GM15510 (cell line): ENCODE results near the gene IL23A.

Experiments
- POLR2A ChIP-seq: IDR thresholded peaks from 3 replicates; pipeline ENCODE4 v1.6.1; 2011; ENCODE audit warnings: borderline replicate concordance; ENCODE audit not compliant: insufficient read length; ENCODE audit errors: extremely low read depth

The IL23A gene

DNA sequence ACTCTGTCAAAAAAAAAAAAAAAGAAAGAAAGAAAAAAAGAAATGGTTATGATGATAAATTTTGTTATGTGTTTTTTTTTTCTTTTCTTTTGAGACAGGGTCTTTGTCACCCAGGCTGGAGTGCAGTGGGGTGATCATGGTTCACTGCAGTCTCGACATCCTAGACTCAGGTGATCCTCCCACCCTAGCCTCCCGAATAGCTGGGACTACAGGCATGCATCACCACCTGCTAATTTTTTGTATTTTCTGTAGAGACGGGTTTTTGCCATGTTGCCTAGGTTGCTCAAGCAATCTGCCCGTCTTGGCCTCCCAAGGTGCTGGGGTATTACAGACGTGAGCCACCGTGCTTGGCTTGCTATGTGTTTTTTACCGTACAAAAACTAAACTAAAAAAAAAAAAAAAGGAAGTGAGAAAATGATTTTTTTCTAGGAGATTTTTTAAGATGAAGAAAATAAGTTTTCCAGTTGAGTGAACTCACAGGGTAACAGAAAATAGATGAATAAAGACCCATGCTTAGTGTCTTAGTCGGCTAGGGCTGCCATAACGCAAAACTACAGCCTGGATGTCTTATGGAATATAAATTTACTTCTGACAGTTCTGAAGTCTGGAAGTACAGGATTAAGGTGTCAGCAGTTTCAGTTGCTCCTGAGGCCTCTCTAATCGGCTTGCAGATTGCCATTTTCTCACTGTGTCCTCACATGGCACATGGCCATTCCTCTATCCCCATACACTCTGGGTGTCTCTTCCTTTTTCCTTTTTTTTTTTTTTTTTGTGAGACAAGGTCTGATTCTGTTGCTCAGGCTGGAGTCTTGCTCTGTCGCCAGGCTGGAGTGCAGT lies 37.1 kb downstream of the IL23A start:
- TF ChIP-seq POLR2A = no peak

DNA sequence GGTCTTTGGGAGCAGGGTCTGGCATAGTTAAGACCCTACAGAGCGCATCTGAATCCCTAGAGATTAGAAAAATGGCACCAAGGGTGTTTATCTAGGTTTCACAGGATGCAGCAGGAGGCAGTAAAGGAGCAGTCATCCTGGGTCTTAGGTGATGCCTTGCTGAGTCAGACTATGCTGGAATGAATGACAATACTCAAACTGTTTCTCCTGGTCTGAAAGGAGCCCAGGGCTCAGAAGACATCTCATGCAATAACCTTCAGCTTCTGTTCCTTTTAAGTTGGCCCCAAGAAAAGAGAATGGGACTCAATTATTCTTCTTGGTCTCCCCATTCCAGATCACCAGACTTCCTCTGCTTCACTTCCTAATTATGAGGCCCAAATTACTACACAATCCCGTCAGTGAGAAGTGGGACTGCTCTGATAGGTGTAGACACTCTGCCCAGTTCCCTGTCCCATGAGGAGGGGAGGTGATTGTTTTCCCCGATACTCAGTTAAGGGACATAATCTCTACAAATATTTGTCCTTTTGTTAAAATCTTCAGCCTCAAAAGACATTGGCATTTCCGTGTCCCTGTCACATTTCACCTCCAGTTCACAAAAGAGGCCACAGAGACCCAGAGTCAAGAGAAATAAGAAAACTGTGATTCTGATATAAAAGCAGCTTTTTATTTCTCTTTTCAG lies 38.8 kb downstream of the IL23A start:
- no peak for TF ChIP-seq POLR2A

DNA sequence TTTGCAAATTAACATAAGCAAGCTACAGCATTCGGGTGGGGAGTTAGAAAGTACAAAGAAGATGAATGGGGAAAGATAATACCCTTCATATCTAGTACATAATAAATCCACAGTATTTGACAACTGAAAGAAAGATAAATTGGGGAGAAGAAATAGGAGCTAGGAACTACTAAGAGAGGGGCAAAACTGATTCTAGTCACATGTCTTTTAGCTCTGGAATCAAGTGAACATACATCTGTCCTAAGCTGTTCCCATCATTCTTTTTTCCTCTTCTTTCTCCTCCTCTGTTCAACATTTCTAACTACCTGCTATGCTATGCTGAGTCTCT lies 39.3 kb downstream of the IL23A start:
- TF ChIP-seq POLR2A = no peak

DNA sequence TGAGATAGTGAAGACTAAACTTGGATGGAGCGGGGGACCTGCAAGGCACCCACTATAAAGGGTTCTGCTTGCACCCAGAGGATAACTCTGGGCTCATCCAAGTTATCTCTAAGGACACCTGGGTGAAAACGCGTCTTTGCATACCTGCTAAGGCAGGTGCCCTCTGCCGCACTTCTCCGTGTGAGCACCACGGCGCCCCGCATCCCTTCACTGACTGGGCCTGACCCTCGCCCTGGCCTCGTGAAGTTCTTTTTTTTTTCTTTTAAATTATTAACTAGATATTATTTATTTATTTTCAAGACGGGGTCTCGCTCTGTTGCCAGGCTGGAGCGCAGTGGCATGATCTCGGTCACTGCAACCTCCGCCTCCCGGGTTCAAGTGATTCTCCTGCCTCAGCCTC lies 43.9 kb downstream of the IL23A start:
- TF ChIP-seq POLR2A = no peak

DNA sequence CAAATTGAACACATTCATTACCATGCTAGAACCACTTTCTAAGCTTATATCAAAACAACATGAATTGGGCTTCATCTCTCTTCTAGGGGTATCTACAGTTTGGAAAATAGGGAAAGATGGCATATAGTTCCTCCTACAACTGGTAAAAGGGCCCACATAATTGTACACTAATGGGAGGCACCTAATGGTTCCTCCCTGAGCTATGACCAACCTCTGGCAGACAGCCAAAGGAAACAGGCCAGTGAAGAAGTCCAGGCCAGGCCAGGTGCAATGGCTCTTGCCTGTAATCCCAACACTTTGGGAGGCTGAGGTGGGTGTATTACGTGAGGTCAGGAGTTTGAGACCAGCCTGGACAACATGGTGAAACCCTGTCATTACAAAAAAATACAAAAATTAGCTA lies 47.2 kb downstream of the IL23A start:
- no peak for TF ChIP-seq POLR2A

DNA sequence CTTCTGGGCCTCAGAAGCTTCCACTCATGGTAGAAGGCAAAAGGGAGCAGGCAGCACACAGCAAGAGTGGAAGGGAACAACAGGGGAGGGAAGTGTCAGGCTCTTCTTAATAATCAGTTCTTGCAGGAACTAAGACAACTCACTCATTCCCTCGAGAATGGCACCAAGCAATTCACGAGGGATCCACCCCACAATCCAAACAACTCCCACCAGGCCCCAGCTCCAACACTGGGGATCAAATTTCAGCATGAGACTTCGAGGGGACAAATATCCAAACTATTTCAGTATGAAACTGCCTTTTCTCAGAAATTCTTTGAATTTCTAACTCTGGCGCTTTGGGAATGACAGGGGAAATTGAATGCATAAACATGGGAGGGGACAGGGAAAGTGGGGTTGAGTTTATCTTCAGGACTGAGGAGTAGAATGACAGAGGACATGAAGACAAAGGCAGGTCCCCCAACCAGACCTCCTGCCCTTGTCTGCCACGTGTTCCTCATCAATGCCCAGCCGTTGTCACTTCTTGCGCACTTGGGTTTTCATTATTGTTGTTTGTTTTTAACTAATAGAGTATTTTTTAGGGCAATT lies 48.6 kb downstream of the IL23A start:
- no peak for TF ChIP-seq POLR2A

DNA sequence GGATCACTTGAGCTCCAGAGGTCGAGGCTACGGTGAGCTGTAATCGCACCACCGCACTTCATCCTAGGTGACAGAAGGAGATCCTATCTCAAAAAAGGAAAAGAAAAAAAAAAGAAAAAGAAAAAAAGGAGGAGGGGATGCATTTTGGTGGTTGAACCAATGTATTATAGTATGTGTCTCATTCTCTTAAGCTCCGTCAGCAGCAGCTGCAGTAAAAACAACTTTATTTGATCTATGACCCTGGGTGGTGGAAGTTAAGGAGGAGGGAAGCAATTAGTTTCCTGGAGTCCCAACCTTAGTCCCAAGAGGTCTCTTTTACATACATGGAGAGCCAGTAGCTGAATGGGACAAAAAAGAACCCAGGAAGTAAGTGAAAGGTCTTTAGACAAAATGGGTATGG lies 50.7 kb downstream of the IL23A start:
- TF ChIP-seq POLR2A = no peak
